Skeletal muscle satellite cell (primary cell): ENCODE results near the gene THRAP3.

Source experiments
- H3K27me3 ChIP-seq: 2 replicates; pipeline ENCODE4 v1.7.0; 2013; ENCODE audit warnings: low read length; ENCODE audit not compliant: control insufficient read depth, insufficient read depth
- H3K36me3 ChIP-seq: 2 replicates; pipeline ENCODE4 v1.7.0; 2013; ENCODE audit warnings: mild to moderate bottlenecking, control low read depth, low read length; ENCODE audit not compliant: insufficient read depth
- H3K4me1 ChIP-seq: 2 replicates; pipeline ENCODE4 v1.7.0; 2013; ENCODE audit warnings: low read length; ENCODE audit not compliant: control insufficient read depth, insufficient read depth
- H3K4me2 ChIP-seq: 2 replicates; pipeline ENCODE4 v1.7.0; 2013; ENCODE audit warnings: mild to moderate bottlenecking, low read length
- H3K4me3 ChIP-seq: 2 replicates; pipeline ENCODE4 v1.7.0; 2013; ENCODE audit warnings: low read length
- H3K9ac ChIP-seq: 2 replicates; pipeline ENCODE4 v1.7.0; 2013; ENCODE audit warnings: mild to moderate bottlenecking, low read depth, low read length, moderate library complexity
- H3K9me3 ChIP-seq: replicated peaks from 2 replicates; pipeline ENCODE4 v1.7.0; 2013; ENCODE audit warnings: mild to moderate bottlenecking, control low read depth, low read length

The THRAP3 gene

GRCh38 chr1:36306210-36306901 is 82.1 kb downstream of the THRAP3 start, which contains the start of gene SH3D21:
Gene SH3D21 (plus strand): TSS chr1:36306368. CDS start chr1:36306421, 53 bp downstream.
- no peaks in the 10 kb centered on the region for H3K27me3 ChIP-seq
- peak within 1 kb of the TSS; percentile 95 for H3K4me2 ChIP-seq
- peak within 1 kb of the TSS; percentile 74 for H3K4me3 ChIP-seq
- peak within 1 kb of the TSS; percentile 69 for H3K9ac ChIP-seq
- H3K4me1 ChIP-seq = peaks cover 17% of the 10 kb centered on the region
- peaks cover 37% of the 10 kb centered on the region for H3K36me3 ChIP-seq
- no peaks in the 10 kb centered on the region for H3K9me3 ChIP-seq

- H3K4me1 ChIP-seq = peaks cover 17% of the 10 kb centered on the region
- peak overlapping the region; percentile 95 for H3K4me2 ChIP-seq
- no peaks in the 10 kb centered on the region for H3K9me3 ChIP-seq
- peak overlapping the region; percentile 74 for H3K4me3 ChIP-seq
- peak overlapping the region; percentile 69 for H3K9ac ChIP-seq
- H3K27me3 ChIP-seq = no peaks in the 10 kb centered on the region
- peaks cover 30% of the 10 kb centered on the region for H3K36me3 ChIP-seq
Measured at GRCh38 chr1:36306902-36307456, 82.7 kb downstream of the THRAP3 start.

GRCh38 chr1:36307601-36308330 is 83.5 kb downstream of the THRAP3 start:
- Histone ChIP-seq H3K27me3 (no peaks in the 10 kb centered on the region), H3K9me3 (no peaks in the 10 kb centered on the region), H3K4me2 (peak overlapping the region; percentile 95), H3K4me3 (peak overlapping the region; percentile 74), H3K36me3 (peaks cover 22% of the 10 kb centered on the region), H3K4me1 (peaks cover 17% of the 10 kb centered on the region), H3K9ac (no peak overlapping the region)

GRCh38 chr1:36309397-36309796 is 85.2 kb downstream of the THRAP3 start:
- Histone ChIP-seq H3K4me1 (peaks cover 17% of the 10 kb centered on the region), H3K9me3 (no peaks in the 10 kb centered on the region), H3K9ac (no peak overlapping the region), H3K4me2 (no peak overlapping the region), H3K27me3 (no peaks in the 10 kb centered on the region), H3K4me3 (no peak overlapping the region), H3K36me3 (peaks cover 7% of the 10 kb centered on the region)

GRCh38 chr1:36320291-36320761 is 96.1 kb downstream of the THRAP3 start:
- Histone ChIP-seq H3K36me3 (peaks cover 27% of the 10 kb centered on the region), H3K4me3 (peak overlapping the region; percentile 47), H3K4me2 (peak overlapping the region; percentile 94), H3K9ac (no peak overlapping the region), H3K9me3 (no peaks in the 10 kb centered on the region), H3K27me3 (no peaks in the 10 kb centered on the region), H3K4me1 (peaks cover 26% of the 10 kb centered on the region)

GRCh38 chr1:36320767-36321118 is 96.5 kb downstream of the THRAP3 start:
- Histone ChIP-seq H3K9ac (peak overlapping the region; percentile 22), H3K4me1 (peaks cover 26% of the 10 kb centered on the region), H3K27me3 (no peaks in the 10 kb centered on the region), H3K36me3 (peaks cover 27% of the 10 kb centered on the region), H3K9me3 (no peaks in the 10 kb centered on the region), H3K4me3 (peak overlapping the region; percentile 47), H3K4me2 (peak overlapping the region; percentile 94)

- H3K9ac ChIP-seq = peak overlapping the region; percentile 42
- H3K4me3 ChIP-seq = peak overlapping the region; percentile 47
- H3K27me3 ChIP-seq = no peaks in the 10 kb centered on the region
- no peaks in the 10 kb centered on the region for H3K9me3 ChIP-seq
- H3K36me3 ChIP-seq = peaks cover 27% of the 10 kb centered on the region
- peak overlapping the region; percentile 94 for H3K4me2 ChIP-seq
- H3K4me1 ChIP-seq = peaks cover 26% of the 10 kb centered on the region
Measured at GRCh38 chr1:36321119-36321951, 97.1 kb downstream of the THRAP3 start.

- Histone ChIP-seq H3K4me2 (peak overlapping the region; percentile 94), H3K9ac (peak overlapping the region; percentile 88), H3K4me1 (peaks cover 26% of the 10 kb centered on the region), H3K36me3 (peaks cover 22% of the 10 kb centered on the region), H3K27me3 (no peaks in the 10 kb centered on the region), H3K9me3 (no peaks in the 10 kb centered on the region), H3K4me3 (peak overlapping the region; percentile 90)
Measured at GRCh38 chr1:36322041-36322785, 98.0 kb downstream of the THRAP3 start.

- H3K4me2 ChIP-seq = peak overlapping the region; percentile 94
- peak overlapping the region; percentile 90 for H3K4me3 ChIP-seq
- H3K4me1 ChIP-seq = peaks cover 26% of the 10 kb centered on the region
- H3K9me3 ChIP-seq = no peaks in the 10 kb centered on the region
- H3K9ac ChIP-seq = peak overlapping the region; percentile 88
- H3K36me3 ChIP-seq = peaks cover 16% of the 10 kb centered on the region
- H3K27me3 ChIP-seq = no peaks in the 10 kb centered on the region
Measured at GRCh38 chr1:36322786-36323635, 98.8 kb downstream of the THRAP3 start.
